GM21360 (cell line): ENCODE data around the gene FAM209B.
"Not testable (repeated sequence)": the region's sequence is repeated elsewhere in the genome, so short reads cannot be mapped to it uniquely, and the experiment has no call there.

Source experiments
- ATAC-seq: cut with Tn5 transposase; IDR thresholded peaks from one replicate; pipeline ENCODE4 v1.9.1; 2021; ENCODE audit warnings: mild to moderate bottlenecking, moderate library complexity; ENCODE audit not compliant: unreplicated experiment

FAM209B gene, protein sequence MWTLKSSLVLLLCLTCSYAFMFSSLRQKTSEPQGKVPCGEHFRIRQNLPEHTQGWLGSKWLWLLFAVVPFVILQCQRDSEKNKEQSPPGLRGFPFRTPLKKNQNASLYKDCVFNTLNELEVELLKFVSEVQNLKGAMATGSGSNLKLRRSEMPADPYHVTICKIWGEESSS

DNA sequence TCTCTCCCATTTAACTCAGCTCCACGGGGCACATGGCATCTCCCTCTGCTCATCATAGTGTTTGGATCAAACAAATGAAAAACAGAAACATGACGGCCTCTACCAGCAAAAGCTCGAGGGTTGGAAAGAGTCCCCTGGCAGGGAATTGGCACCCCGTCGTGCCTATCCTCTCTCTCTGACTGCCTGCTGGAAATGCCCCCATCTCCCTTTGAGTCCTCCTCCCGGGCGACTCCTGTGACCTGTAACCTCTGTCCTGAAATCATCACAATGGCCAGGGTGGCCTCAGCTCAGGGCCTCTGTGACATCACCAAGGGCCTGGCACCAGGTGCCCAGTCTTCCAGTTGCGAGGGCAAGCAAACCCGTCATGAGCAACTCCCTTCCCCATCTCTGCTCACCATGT, at the start of gene FAM209B:
TSS of gene FAM209B (plus strand) at position 301 of the 400 bp plus-strand sequence. CDS start at position 397, 96 bp downstream.
- not testable (repeated sequence) for ATAC-seq

DNA sequence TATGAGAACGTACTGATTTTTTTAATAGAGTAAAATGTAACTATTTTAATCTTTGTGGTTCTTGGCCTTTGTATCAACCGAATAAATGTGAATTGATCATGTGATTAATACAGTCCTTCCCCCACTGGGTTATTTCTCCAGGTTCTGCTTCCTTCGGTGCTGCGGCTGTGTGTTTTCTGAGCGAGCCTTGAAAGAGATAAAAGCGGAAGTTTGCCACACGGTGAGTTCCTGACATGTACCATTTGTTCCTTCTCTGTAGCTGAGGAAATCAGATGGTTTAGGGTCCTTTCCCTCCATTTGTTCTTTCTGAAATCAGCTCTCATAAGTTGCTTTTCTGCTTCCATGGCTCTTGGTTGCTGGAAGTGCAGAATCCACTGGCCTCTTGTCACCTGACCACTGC, 49.1 kb upstream of the FAM209B start:
- ATAC-seq, result no peak

DNA sequence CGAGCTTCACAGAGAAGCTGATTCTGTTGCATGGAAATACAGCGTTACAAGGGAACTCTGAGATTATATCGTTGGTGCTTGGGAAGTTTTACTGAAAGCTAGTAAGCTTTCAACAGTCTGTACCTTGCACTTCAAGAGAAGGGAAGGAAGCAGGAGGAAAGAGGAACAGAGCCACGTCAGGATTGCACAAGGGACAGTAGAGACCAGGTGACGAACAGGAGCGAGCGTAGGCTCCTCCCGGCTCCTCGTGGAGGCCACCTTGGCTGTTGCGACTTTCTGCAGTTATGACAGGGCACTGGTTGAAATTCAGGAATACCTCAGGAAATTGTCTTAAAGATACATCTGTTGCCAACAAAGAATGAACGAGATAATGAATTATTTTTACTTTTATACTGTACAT, 45.8 kb upstream of the FAM209B start:
- ATAC-seq, result no peak

DNA sequence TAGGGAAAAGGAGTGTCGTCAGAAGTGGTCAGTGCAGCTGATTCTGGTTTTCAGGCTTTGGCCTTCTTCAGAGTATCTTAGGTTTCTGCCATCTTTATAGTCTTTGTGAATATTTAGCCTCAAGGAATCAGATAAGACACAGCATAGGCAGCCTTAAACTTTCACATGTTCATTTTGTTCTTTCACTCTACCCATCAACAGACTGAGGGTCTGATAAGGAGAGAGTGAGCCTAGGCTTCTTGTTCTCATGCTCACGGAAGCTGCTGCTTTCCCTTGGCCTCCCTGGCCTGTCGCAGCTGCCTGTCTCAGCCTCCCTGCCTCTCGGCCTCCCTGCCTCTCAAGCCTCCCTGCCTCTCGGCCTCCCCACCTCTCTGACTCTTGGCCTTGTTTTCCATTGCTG, 44.5 kb upstream of the FAM209B start:
- ATAC-seq, result no peak

DNA sequence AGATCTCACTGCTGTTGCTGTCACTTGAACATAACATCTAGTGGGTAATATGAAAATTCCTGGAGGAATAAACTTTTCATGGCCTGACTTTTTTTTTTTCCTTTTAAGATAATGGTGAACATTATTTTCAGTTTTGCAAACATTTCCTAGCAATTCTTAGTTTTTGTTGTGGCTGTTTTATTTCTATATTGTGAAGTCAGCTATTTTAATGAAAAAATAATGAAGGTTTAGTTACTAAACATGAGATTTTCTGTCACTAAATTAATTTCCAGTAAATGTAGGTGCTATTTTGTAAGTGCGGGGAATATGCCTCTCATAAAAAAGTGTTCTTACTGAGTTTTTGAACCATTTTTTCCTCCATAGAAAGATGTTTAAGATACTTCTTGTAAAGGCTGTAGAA, 31.9 kb upstream of the FAM209B start:
- no peak for ATAC-seq

DNA sequence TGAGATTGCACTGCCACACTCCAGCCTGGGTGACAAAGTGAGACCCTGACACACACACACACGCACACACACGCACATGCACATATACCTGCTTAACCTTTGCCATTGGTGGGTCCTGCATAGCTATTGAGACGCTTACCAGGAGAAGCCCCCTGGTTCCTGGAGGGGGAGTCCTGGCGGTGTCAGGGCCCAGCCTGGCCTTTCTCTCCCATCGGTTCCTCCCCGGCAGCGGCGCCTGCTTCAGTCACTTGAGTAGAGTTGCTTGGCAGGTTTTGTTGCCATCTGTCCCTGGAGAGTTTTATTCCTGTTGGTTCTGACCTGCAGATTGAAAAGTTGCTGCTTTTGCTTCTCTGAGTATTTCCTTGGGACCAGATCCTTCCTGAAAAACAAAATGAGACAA, 29.1 kb upstream of the FAM209B start:
- ATAC-seq, result no peak

DNA sequence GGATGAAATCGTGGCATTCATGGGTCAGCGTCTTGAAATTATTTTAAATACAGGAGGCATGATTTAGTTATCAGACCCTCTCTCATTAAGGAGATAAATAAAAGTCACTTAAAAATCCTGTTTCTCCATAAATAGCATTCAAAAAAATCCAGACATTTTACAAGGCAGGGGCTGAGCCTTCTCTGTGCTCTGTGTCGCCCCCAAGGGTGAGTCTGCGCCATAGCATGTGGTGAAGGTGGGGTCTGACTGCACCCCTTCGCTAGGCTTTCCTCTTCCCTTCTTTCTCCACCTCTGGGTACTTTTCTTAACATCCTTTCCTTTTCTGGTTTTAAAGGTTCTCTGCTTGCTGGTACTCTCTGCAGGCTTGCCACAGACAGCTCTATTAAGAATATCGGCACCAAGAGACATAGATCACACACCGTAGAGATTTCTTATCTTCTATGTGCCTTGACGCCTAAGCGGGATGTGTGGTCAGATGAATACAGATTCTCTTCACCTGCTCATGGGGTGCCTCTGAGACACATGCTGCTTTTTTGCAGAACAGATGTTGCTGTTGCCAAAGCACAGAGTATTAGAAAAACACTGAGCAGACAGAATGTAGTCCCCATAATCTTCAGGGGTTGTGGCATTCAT, 28.6 kb upstream of the FAM209B start:
- no peak for ATAC-seq

DNA sequence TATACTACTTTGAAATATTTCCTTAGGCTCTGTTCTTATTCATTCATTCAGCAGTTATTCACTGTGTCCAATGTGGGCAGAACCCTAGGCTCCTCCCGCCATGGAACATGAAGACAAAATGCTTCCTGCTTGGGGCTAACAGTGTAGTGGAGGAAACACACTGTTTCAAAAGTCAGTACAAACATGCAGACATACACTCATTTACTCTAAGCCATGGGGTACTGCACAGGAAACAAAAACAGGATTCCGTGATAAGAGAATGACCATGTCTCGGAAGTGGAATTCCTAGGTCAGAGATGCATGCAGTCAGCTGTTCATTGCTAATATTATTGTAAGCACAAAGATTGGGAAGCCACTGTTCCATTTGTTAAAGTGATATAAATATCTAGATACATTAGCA, 26.9 kb upstream of the FAM209B start:
- no peak for ATAC-seq

DNA sequence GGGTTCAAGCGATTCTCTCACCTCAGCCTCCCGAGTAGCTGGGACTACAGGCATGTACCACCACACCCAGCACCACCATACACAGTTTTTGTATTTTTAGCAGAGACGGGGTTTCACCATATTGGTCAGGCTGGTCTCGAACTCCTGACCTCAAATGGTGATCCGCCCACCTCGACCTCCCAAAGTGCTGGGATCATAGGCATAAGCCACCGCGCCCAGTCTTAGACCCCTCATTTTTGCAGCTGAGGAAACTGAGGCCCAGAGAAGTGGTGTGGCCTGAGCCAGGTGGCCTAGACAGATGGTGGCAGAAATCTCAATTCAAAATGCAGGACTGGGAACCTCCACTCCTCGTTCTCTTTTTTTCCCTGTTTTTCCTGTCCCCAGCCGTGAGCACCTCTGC, 21.1 kb upstream of the FAM209B start:
- no peak for ATAC-seq

DNA sequence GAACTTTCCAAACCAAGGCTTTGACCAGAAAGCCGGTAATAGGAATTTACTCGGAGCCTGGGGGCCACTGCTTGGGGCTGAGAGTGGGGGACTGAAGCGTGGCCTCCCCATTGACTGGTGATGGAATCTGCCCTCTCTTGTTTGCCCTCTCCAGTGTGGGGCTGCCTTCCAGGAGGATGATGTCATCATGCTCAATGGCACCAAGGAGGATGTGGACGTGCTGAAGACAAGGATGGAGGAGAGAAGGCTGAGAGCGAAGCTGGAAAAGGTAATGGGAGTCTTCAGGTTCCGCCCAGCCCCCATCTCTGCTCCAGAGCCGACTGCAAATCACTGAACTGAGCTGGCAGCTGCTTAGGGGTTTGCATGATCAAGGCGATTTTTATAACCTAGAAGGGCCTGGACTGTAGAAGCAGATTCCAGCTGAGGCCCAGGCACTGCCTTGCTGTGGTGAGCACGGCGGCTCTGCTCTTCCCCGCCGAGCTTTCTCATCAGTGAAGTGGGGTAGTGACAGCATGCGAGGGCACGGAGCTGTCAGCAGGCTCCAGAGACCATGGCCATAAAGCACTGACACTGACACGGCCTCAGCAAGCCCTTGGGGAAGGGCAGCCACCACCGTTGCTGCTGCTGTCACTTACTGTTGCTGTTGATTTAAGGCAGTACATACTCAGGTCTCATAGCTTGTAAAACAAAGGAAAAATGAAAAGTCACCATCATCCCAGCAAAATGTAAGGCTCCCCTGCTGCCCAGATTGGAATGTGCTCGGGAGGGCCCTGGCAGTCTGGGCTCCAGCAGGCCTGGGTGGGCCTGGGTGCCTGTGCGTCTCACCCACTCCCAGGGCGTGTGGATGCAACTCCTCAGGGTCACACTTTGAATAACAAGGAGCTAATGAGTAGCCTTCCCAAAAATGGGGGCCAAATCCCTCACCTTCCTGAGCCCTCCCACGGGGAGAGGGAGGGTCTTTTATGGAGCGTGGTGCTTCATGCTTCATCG, 19.6 kb upstream of the FAM209B start:
- no peak for ATAC-seq

DNA sequence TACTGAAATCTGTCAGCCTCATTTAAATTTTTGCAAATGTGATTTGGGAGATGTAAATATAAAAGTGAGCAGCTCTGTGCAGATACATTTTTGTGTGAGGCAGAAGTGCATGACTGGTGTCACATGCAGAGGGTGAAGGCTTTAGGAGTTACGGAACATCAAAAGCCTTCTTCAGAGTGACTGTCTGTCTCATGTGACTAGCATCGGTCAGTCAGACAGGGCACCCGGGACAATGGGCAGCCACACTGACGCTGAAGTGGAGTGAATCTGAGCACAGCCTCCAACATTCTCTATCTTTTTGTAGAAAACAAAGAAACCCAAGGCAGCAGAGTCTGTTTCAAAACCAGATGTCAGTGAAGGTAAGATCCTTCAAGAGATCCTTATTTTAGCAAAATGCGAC, 16.4 kb upstream of the FAM209B start:
- ATAC-seq, result no peak

DNA sequence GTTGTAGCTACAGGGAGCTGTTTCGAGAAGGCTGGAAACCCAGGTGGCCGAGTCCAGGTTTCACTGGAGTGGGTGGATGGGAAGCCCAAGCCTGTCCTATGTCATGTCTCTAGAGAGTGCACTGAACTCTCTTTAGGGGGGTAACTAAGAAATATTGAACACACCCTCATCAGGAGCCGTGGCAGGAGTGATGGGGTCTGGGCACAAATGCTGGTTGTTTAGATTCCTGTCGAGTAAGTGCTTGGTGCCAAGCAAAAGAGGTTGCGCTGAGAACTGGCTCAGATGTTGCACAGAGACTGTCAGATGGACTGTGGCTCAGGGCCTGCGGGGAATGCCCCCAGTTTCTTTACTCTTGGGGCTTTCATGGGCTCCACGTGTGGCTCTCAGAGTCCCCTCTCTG, 15.8 kb upstream of the FAM209B start:
- ATAC-seq, result no peak

DNA sequence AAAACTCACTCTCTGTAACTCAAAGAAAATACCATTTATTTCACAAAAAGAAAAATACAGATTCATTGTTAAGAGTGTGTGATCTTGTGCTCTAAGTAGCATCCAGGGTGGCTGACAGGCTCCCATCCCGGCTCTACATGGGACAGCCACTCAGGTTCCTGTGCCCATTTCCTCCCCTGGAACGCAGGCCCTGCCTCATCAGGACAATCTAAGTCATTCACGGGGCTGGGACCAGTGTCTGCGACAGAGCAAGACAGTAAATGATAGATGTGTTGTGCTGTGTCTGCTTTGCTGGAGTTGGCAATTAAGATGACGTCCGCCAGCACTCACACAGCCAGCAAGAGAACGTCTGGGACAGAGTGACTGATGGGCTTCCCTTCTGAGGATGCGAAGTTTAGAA, 15.4 kb upstream of the FAM209B start:
- no peak for ATAC-seq

DNA sequence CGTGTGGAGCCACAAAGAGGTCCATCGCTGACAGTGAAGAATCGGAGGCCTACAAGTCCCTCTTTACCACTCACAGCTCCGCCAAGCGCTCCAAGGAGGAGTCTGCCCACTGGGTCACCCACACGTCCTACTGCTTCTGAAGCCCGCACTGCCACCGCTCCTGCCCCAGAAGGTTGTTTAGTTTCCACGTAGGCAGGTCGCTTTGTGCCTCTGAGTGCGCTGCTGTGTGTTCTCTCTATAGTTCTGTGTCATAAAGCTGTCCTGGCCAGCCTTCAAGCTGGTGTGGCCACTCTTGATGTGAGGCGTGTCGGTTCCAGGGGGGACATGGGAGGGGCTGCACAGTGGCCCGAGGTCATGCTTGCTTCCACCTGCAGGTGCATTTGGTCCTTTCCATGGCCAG, 14.9 kb upstream of the FAM209B start:
- no peak for ATAC-seq

DNA sequence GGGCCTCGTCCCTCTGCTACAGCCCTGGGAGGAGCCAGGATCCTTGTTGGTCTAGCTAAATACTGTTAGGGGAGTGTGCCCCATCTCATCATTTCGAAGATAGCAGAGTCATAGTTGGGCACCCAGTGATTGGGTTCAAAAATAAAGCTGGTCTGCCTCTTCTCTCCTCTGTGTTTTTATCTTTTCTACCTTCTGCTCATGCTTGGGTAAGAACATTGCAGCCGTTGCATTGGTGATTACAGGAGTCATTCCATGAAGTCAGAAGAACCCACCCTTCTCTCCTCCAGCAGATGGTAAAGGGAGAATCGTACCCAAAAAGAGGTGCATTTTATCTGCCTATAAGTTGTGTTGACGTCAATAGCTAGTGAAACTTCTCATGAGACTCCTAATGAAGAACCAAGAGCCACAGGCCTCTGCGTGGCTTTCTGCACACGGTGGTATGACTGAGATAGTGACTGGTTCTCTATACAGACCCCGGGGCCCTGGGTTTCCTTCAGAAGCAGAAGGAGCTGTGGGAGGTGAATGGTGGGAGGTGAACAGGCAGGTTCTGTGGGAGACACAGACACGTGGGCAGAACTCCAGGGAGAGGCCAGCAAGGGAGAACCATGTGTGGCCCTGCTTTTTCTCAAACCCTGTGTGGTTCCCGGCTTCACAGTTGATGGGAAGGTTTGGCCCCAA, 14.2 kb upstream of the FAM209B start:
- no peak for ATAC-seq

DNA sequence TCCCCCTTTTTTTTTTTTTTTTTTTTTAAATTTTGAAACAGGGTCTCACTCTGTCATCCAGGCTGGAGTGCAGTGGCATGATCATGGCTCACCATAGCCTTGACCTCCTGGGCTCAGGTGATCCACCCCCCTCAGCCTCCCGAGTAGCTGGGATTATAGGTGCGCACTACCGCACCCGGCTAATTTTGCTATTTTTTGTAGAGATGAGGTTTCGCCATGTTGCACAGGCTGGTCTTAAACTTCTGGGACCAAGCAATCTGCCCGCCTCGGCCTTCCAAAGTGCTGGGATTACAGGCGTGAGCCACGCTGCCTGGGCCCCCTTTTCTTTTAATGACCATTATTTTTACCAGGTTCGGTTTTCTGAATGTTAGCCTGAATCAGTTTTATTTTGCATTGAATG, 13.5 kb upstream of the FAM209B start:
- no peak for ATAC-seq

DNA sequence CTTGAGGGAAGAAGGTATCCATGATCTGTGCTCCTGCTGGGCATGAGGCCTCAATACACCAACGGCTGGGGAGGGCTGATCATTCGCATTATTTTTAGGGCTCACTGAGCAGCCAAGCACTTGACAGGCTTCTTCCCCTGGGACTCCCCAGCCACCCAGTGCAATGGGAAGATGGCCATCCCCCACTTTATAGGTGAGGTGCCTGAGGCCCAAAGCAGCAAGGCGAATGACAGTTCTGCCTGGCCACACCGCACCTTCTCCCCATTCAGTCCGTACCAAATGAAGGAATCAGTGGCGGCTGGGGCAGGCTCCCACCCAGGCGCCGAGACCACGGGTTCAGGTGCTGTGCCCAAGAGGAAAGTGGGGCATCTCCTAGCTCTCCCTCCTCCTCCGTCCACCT, 12.9 kb upstream of the FAM209B start:
- no peak for ATAC-seq

DNA sequence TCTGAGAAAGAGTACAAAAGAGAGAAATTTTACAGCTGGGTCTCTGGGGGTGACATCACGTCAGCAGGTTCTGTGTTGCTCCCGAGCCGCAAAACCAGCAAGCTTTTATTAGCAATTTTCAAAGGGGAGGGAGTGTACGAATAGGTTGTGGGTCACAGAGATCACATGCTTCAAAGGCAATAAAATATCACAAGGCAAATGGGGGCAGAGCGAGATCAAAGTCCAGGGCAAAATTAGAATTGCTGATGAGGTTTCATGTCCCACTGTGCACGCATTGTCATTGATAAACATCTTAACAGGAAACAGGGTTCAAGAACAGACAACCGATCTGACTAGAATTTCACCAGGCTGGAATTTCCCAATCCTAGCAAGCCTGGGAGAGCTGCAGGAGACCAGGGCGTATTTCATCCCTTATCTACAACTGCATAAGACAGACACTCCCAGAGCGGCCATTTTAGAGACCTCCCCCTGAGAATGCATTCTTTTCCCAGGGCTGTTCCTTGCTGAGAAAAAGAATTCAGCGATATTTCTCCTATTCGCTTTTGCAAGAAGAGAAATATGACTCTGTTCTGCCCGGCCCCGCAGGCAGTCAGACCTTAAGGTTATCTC, 12.2 kb upstream of the FAM209B start:
- ATAC-seq, result not testable (repeated sequence)

DNA sequence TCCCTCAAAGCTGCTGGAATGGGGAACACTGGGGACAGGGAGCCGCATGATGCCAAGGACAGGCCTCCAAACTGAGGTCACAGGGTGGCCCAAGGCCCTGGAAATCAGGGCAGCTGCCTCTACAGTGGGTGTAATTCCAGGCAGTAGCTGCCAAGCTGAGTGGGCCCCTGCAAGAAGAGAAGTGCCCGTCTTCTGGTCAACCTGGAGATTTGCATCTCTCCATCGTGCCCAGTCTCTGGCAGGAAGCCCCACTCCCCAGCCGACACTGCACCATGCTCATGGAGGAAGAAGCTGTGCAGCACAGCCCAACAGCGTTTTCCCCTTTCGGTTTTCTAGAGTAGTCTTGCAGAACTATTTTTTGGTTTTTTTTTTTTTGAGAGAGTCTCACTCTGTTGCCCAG, 10.7 kb upstream of the FAM209B start:
- no peak for ATAC-seq

DNA sequence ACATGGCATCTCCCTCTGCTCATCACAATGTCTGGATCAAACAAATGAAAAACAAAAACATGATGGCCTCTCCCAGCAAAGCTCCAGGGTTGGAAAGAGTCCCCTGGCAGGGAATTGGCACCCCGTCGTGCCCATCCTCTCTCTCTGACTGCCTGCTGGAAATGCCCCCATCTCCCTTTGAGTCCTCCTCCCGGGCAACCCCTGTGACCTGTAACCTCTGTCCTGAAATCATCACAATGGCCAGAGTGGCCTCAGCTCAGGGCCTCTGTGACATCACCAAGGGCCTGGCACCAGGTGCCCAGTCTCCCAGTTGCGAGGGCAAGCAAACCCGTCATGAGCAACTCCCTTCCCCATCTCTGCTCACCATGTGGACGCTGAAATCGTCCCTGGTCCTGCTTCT, 8.6 kb upstream of the FAM209B start, which contains the start of gene FAM209A:
TSS of gene FAM209A (plus strand) at position 301 of the 400 bp plus-strand sequence. CDS start at position 366, 65 bp downstream.
- ATAC-seq, result not testable (repeated sequence)

DNA sequence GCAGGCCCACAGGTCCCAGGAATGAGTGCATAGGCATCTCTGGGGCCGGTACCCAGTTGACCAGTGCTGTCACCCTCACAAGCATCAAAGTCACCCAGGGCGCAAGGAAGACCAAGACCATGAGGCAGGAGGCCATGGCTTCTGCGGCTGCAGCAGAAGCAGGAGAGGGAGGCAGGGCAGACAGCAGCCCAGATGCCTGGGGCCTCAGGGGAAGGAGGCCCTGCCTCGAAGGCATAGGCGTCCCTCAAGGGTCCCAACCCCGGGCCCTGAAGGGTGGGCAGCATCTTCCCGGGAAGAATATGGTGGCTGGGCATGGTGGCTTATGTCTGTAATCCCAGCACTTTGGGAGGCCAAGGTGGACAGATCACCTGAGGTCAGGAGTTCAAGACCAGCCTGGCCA, 5.5 kb upstream of the FAM209B start:
- ATAC-seq, result no peak
